Measurements from ENCODE around the gene SUN1. TPM values are rescaled to one million over a fixed set of nuclear protein-coding genes. Genes with fewer than 3 reads are reported as not detected.

The SUN1 gene
- polyA plus RNA-seq, 1 of the 3 experiments (the other 2 are of a cell fraction), result 369 TPM

DNA sequence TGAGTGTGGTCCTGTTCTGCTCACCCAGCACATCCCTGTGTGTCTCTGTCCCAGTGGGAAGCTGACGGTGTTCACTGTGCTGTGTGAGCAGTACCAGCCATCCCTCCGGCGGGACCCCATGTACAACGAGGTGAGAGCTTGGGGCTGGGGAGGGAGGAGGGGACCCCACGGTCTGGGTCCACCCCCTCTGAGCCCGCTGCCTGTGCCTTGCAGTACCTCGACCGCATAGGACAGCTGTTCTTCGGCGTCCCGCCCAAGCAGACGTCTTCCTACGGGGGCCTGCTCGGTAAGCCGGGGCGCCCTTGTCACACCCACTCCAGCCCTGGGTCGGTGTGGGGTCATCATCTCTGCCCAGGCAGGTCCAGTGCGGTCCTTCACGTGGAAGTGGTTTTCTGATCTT is 61.4 kb downstream of the SUN1 start (continued):
- TF ChIP-seq, protein P1, sequence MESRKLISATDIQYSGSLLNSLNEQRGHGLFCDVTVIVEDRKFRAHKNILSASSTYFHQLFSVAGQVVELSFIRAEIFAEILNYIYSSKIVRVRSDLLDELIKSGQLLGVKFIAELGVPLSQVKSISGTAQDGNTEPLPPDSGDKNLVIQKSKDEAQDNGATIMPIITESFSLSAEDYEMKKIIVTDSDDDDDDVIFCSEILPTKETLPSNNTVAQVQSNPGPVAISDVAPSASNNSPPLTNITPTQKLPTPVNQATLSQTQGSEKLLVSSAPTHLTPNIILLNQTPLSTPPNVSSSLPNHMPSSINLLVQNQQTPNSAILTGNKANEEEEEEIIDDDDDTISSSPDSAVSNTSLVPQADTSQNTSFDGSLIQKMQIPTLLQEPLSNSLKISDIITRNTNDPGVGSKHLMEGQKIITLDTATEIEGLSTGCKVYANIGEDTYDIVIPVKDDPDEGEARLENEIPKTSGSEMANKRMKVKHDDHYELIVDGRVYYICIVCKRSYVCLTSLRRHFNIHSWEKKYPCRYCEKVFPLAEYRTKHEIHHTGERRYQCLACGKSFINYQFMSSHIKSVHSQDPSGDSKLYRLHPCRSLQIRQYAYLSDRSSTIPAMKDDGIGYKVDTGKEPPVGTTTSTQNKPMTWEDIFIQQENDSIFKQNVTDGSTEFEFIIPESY (IDR thresholded peaks at IDR 0.05; ENCODE audit: borderline replicate concordance, low read depth), result no peak
- TF ChIP-seq FOXJ3 (CRISPR knock-in tag; IDR thresholded peaks at IDR 0.05), result no peak
- TF ChIP-seq, protein P2, sequence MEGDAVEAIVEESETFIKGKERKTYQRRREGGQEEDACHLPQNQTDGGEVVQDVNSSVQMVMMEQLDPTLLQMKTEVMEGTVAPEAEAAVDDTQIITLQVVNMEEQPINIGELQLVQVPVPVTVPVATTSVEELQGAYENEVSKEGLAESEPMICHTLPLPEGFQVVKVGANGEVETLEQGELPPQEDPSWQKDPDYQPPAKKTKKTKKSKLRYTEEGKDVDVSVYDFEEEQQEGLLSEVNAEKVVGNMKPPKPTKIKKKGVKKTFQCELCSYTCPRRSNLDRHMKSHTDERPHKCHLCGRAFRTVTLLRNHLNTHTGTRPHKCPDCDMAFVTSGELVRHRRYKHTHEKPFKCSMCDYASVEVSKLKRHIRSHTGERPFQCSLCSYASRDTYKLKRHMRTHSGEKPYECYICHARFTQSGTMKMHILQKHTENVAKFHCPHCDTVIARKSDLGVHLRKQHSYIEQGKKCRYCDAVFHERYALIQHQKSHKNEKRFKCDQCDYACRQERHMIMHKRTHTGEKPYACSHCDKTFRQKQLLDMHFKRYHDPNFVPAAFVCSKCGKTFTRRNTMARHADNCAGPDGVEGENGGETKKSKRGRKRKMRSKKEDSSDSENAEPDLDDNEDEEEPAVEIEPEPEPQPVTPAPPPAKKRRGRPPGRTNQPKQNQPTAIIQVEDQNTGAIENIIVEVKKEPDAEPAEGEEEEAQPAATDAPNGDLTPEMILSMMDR (IDR thresholded peaks at IDR 0.05), result no peak

- Histone ChIP-seq H3K36me3 (replicated peaks in 1 of 2; ENCODE audit: control insufficient read depth in 1 of 2, insufficient read depth in 2 of 2, low read length in 1 of 2) (peaks cover 0 to 60% of the 10 kb centered on the region in 2 experiments), H3K27ac (ENCODE audit: low read depth in 2 of 2, low read length in 1 of 2) (no peak overlapping the region), H3K9ac (no peak overlapping the region), H2AFZ (ENCODE audit: low read depth) (no peak overlapping the region), H3F3A (replicated peaks; ENCODE audit: insufficient read depth) (peaks cover 5% of the 10 kb centered on the region), H3K9me3 (no peaks in the 10 kb centered on the region), H3K27me3 (ENCODE audit: insufficient read depth) (no peaks in the 10 kb centered on the region), H3K9me2 (no peaks in the 10 kb centered on the region), H3K79me2 (ENCODE audit: insufficient read depth) (peaks cover 1% of the 10 kb centered on the region; the same call in 1 of the 2 replicates), H3K4me1 (ENCODE audit: control insufficient read depth in 1 of 2, insufficient read depth in 2 of 2, low read depth in 1 of 2, low read length in 1 of 2) (peaks cover 0 to 6% of the 10 kb centered on the region in 2 experiments; a peak in 1 of 4 replicates), H4K20me1 (ENCODE audit: insufficient read depth) (peaks cover 5% of the 10 kb centered on the region; the same call in 1 of the 2 replicates), H3K4me2 (no peak overlapping the region), H3K4me3 (ENCODE audit: low read depth in 2 of 2, low read length in 1 of 2) (no peak overlapping the region)
- no peak for DNase-seq
- no peak for TF ChIP-seq EZH2phosphoT487 (IDR thresholded peaks at IDR 0.05; ENCODE audit: borderline replicate concordance, low read depth)
- TF ChIP-seq SIN3A (IDR thresholded peaks at IDR 0.05; ENCODE audit: borderline replicate concordance, low read depth, low read length), result no peak
- no peak for TF ChIP-seq ELF1 (IDR thresholded peaks at IDR 0.05)
- TF ChIP-seq GATA2 (CRISPR knock-in tag; IDR thresholded peaks at IDR 0.05), result no peak
- CTCF ChIA-PET, result interaction anchor here (0.7 to 2.2 kb wide), 5 partner anchors 14 to 627 kb away, joined by 3 to 7 read pairs (median 3); no protein-coding TSS in a partner anchor
- 95% methylated on average over 40 of the region's 40 CpGs for WGBS (ENCODE audit: low lambda C conversion rate)
- POLR2A ChIA-PET, result no interaction called here
These were observed 62.0 kb downstream of the SUN1 start for GRCh38 chr7:894164-894867.

DNA sequence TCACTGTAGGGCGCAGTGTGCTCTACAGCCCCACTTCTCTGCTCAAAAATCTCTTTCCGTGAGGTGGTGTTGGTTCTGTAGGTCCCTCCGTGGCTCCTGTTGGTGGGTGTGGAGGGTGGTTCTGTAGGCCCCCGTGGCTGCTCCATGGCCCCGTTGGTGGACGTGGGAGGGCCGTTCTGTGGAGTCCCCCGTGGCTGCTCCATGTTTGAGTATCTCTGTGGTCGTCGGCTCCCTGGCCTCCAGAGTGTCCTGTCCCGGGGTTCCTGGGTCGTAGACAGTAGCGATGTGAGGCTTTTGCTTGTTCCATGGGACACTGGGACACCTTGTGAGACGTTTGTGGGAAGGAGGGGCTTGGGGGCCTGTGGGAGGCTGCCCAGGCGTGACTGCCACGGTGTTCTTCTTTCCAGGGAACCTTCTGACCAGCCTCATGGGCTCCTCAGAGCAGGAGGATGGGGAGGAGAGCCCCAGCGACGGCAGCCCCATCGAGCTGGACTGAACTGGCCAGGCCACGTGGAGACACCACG is 62.7 kb downstream of the SUN1 start:
- H3K27me3 ChIP-seq (ENCODE audit: insufficient read depth), result no peaks in the 10 kb centered on the region
- peaks cover 0 to 6% of the 10 kb centered on the region in 2 experiments; a peak in 1 of 4 replicates for H3K4me1 ChIP-seq (ENCODE audit: control insufficient read depth in 1 of 2, insufficient read depth in 2 of 2, low read depth in 1 of 2, low read length in 1 of 2)
- H3K36me3 ChIP-seq (replicated peaks in 1 of 2; ENCODE audit: control insufficient read depth in 1 of 2, insufficient read depth in 2 of 2, low read length in 1 of 2), result peaks cover 0 to 60% of the 10 kb centered on the region in 2 experiments
- H3F3A ChIP-seq (replicated peaks; ENCODE audit: insufficient read depth), result peaks cover 5% of the 10 kb centered on the region
- no peaks in the 10 kb centered on the region for H3K79me2 ChIP-seq (ENCODE audit: insufficient read depth)
- H3K27ac ChIP-seq (ENCODE audit: low read depth in 2 of 2, low read length in 1 of 2), result no peak overlapping the region
- DNase-seq, result no peak
- no peak overlapping the region for H2AFZ ChIP-seq (ENCODE audit: low read depth)
- peaks cover 3% of the 10 kb centered on the region; the same call in 1 of the 2 replicates for H4K20me1 ChIP-seq (ENCODE audit: insufficient read depth)
- ChIA-PET CTCF (interaction anchor here (1.0 to 2.2 kb wide), 3 partner anchors 12 to 98 kb away, joined by 3 to 7 read pairs (median 3); no protein-coding TSS in a partner anchor), POLR2A (no interaction called here)
- no peaks in the 10 kb centered on the region for H3K9me3 ChIP-seq
- H3K4me3 ChIP-seq (ENCODE audit: low read depth in 2 of 2, low read length in 1 of 2), result no peak overlapping the region
- TF ChIP-seq, protein P3, sequence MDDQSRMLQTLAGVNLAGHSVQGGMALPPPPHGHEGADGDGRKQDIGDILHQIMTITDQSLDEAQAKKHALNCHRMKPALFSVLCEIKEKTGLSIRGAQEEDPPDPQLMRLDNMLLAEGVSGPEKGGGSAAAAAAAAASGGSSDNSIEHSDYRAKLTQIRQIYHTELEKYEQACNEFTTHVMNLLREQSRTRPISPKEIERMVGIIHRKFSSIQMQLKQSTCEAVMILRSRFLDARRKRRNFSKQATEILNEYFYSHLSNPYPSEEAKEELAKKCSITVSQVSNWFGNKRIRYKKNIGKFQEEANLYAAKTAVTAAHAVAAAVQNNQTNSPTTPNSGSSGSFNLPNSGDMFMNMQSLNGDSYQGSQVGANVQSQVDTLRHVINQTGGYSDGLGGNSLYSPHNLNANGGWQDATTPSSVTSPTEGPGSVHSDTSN (IDR thresholded peaks at IDR 0.05), result no peak
- TF ChIP-seq YY1 (IDR thresholded peaks at IDR 0.05; ENCODE audit: low read depth) (no peak), FOXM1 (IDR thresholded peaks at IDR 0.05; ENCODE audit: low read depth) (no peak), MXI1 (IDR thresholded peaks at IDR 0.05; ENCODE audit: low read depth, low read length) (no peak), MAX (IDR thresholded peaks at IDR 0.05; ENCODE audit: low read depth) (no peak), RFX5 (IDR thresholded peaks at IDR 0.05; ENCODE audit: low read length) (no peak), GATA2 (CRISPR knock-in tag; IDR thresholded peaks at IDR 0.05) (no peak), FOXJ3 (CRISPR knock-in tag; IDR thresholded peaks at IDR 0.05) (no peak)
- 91% methylated on average over 20 of the region's 21 CpGs for WGBS (ENCODE audit: low lambda C conversion rate)
- no peak overlapping the region for H3K4me2 ChIP-seq
- no peaks in the 10 kb centered on the region for H3K9me2 ChIP-seq
- H3K9ac ChIP-seq, result no peak overlapping the region
